Measurements from ENCODE around the gene TGFBR2. TPM values are rescaled to one million over a fixed set of nuclear protein-coding genes. Genes with fewer than 3 reads are reported as not detected.
"Not testable (repeated sequence)": the region's sequence is repeated elsewhere in the genome, so short reads cannot be mapped to it uniquely, and the experiment has no call there.

The TGFBR2 gene
- total and polyA plus RNA-seq, 2 donors = 128 to 161 TPM

DNA sequence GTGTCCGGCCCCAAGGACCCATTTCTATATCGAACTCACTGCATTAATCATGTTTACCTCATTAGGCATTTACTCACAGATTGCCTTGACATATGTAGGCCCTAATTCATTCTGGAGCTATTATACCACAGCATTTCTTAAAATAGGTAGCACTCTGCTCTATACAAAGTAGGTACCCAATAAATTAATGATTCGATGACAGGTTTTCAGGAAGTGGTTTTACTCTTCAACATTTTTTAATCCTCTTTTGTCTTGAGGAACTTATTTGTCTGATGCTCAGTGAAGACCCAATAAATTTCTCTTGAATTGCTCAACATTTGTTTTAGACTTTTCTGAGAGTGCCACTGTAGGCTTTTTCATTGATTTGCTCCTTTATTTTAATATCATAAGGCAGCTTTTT lies 12.1 kb downstream of the TGFBR2 start:
- Histone ChIP-seq H3K36me3 (ENCODE audit: insufficient read depth) (peaks cover 2% of the 10 kb centered on the region), H3K27ac (ENCODE audit: low read depth) (no peak overlapping the region), H3K4me3 (ENCODE audit: low read depth, low read length) (no peak overlapping the region), H3K4me1 (ENCODE audit: insufficient read depth) (peaks cover 5% of the 10 kb centered on the region)
- 84% methylated on average over 3 of the region's 3 CpGs for WGBS
- no peak for DNase-seq (ENCODE audit: extremely low spot score)

DNA sequence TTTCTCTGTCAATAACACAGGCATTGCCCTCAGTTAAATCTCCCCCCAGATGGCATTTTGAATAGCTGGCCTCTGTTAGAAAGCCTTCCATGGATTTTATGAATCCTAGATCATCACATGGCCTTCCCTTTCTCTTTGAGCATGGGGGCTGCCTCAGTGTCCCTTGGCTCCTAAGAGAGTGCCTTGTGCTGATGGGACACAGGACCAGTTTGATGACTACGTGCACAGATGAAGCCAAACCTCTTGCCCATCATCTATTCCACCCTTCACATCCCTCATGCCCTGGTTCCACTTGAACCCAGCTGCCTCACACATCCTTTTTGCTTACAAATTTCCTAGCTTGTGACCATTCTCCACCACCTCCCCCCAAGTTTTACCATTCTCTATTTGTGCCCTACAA lies 12.9 kb downstream of the TGFBR2 start:
- Histone ChIP-seq H3K4me3 (ENCODE audit: low read depth, low read length) (no peak overlapping the region), H3K36me3 (ENCODE audit: insufficient read depth) (peaks cover 2% of the 10 kb centered on the region), H3K4me1 (ENCODE audit: insufficient read depth) (peaks cover 5% of the 10 kb centered on the region), H3K27ac (ENCODE audit: low read depth) (no peak overlapping the region)
- no peak for DNase-seq (ENCODE audit: extremely low spot score)
- WGBS = 87% methylated on average over 1 of the region's 1 CpG

GRCh38 chr3:30620402-30621360 lies 14.3 kb downstream of the TGFBR2 start:
- Histone ChIP-seq H3K27ac (ENCODE audit: low read depth) (no peak overlapping the region), H3K36me3 (ENCODE audit: insufficient read depth) (peaks cover 2% of the 10 kb centered on the region), H3K4me1 (ENCODE audit: insufficient read depth) (peaks cover 5% of the 10 kb centered on the region), H3K4me3 (ENCODE audit: low read depth, low read length) (no peak overlapping the region)
- WGBS = 81% methylated on average over 4 of the region's 4 CpGs
- DNase-seq (ENCODE audit: extremely low spot score) = no peak

DNA sequence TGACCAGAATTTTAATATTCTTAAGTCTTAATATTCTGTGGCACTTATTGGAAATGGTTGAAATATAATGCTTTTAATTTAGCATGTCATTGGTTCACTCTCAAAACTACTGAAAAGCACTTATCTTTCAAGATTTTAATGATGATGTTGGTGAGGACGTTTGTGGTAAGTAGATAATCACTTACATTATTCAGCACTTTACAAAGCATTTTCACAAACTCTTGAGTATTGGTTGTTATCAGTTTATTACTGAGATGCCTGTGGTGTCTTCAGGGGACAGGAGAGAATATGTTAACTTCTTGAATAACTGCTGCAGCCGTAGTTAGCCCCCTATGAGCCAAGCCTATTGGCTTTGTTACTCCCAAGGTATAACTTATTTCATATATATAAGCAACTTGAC lies 15.2 kb downstream of the TGFBR2 start:
- Histone ChIP-seq H3K36me3 (ENCODE audit: insufficient read depth) (peaks cover 2% of the 10 kb centered on the region), H3K4me1 (ENCODE audit: insufficient read depth) (peaks cover 5% of the 10 kb centered on the region), H3K4me3 (ENCODE audit: low read depth, low read length) (no peak overlapping the region), H3K27ac (ENCODE audit: low read depth) (no peak overlapping the region)
- 68% methylated on average over 2 of the region's 2 CpGs for WGBS
- DNase-seq (ENCODE audit: extremely low spot score) = no peak

DNA sequence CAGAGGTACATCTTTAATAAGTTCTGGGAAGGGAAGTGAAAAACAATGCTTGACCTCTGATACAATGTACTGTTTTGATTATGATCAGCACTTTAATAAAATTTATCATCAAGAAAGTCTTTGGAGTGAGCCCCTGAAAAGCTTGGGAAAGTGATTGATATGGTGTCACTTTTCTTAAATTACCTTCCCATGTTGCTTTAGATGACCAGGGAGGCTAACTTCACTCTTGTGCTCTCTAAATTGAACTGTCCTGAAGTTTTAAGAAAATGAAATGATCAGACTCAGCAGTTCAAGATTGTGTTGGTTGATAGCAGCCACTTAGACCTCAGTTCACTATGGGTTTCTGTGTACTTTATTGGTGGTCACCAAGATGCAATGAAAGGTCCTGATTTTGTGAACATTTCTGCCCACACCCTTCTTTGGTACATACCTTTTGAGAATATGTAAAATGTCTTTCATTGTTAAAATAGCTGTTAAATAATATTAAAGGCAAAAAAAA lies 15.7 kb downstream of the TGFBR2 start:
- Histone ChIP-seq H3K4me3 (ENCODE audit: low read depth, low read length) (no peak overlapping the region), H3K4me1 (ENCODE audit: insufficient read depth) (peaks cover 5% of the 10 kb centered on the region), H3K27ac (ENCODE audit: low read depth) (no peak overlapping the region), H3K36me3 (ENCODE audit: insufficient read depth) (peaks cover 2% of the 10 kb centered on the region)
- no peak for DNase-seq (ENCODE audit: extremely low spot score)

GRCh38 chr3:30622790-30623189 lies 16.4 kb downstream of the TGFBR2 start:
- Histone ChIP-seq H3K27ac (ENCODE audit: low read depth) (no peak overlapping the region), H3K36me3 (ENCODE audit: insufficient read depth) (peaks cover 2% of the 10 kb centered on the region), H3K4me1 (ENCODE audit: insufficient read depth) (peaks cover 3% of the 10 kb centered on the region), H3K4me3 (ENCODE audit: low read depth, low read length) (no peak overlapping the region)
- 59% methylated on average over 3 of the region's 3 CpGs for WGBS
- no peak for DNase-seq (ENCODE audit: extremely low spot score)

- Histone ChIP-seq H3K36me3 (ENCODE audit: insufficient read depth) (peaks cover under 1% of the 10 kb centered on the region), H3K4me1 (ENCODE audit: insufficient read depth) (peaks cover 3% of the 10 kb centered on the region), H3K27ac (ENCODE audit: low read depth) (peak overlapping the region; percentile 10), H3K4me3 (ENCODE audit: low read depth, low read length) (no peak overlapping the region)
- DNase-seq (ENCODE audit: extremely low spot score) = no peak
- WGBS = 84% methylated on average over 5 of the region's 5 CpGs
These were observed 16.9 kb downstream of the TGFBR2 start for GRCh38 chr3:30623351-30623750.

DNA sequence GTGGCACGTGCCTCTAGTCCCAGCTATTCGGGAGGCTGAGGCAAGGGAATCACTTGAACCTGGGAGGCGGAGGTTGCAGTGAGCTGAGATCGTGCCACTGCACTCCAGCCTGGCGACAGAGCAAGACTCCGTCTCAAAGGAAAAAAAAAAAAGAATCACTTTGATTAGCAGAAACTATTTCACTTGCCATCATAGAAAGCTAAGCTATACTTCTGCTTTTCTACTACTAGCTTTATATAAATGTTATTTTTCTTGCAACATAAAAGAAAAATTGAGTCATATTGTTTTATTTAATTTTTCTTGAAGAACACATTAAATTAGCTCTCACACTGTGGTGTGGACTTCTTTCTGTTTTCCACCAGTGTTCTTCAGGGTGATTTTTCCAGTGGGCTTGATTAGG lies 18.1 kb downstream of the TGFBR2 start:
- H3K4me3 ChIP-seq (ENCODE audit: low read depth, low read length); DNase-seq (ENCODE audit: extremely low spot score); H3K4me1 ChIP-seq (ENCODE audit: insufficient read depth); H3K27ac ChIP-seq (ENCODE audit: low read depth); H3K36me3 ChIP-seq (ENCODE audit: insufficient read depth): not testable (repeated sequence)
- WGBS = 89% methylated on average over 6 of the region's 6 CpGs

DNA sequence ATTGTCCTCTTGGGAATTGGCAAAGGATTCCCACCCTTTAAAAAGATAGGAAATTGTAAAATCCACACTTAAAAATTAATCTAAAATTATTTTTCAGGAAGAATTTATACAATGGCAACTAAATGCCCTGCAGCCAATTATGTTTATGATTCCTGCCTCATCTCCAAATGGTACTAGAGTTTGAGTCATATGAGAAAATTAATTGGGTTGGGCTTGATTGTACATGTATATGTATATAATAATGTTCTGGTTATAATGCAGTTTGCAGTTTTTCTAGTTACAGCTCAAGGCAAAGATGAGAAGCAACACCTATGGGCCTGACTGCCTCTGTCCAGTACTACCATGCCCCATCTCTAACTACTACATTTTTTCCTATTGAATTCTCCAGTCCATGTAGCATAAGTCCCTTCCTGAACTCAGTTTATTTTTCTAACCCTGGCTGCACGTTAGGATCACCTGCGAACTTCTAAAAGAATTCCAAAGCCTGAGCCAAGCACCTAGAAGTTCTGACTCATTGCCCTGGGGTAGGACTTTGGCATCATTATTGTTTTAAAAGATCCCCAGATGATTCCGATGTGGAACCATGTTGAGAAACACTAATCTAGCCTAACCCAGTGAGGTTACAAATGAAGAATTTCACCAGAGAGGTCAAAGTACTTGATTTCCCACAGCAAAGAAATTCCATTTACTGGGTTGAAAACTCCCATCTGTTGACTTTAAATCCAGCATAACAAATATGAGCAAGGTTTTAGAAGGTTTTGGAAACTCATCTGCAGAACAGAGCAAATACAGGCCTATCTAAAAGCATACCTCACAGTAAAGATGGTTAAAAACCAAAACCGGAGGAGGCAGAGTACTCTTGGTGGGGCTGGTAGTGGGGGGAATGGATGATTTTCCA lies 19.4 kb downstream of the TGFBR2 start:
- 74% methylated on average over 4 of the region's 4 CpGs for WGBS
- no peak for DNase-seq (ENCODE audit: extremely low spot score)
- peaks cover 2% of the 10 kb centered on the region for H3K4me1 ChIP-seq (ENCODE audit: insufficient read depth)
- no peaks in the 10 kb centered on the region for H3K36me3 ChIP-seq (ENCODE audit: insufficient read depth)
- H3K27ac ChIP-seq (ENCODE audit: low read depth) = no peak overlapping the region
- H3K4me3 ChIP-seq (ENCODE audit: low read depth, low read length) = no peak overlapping the region

DNA sequence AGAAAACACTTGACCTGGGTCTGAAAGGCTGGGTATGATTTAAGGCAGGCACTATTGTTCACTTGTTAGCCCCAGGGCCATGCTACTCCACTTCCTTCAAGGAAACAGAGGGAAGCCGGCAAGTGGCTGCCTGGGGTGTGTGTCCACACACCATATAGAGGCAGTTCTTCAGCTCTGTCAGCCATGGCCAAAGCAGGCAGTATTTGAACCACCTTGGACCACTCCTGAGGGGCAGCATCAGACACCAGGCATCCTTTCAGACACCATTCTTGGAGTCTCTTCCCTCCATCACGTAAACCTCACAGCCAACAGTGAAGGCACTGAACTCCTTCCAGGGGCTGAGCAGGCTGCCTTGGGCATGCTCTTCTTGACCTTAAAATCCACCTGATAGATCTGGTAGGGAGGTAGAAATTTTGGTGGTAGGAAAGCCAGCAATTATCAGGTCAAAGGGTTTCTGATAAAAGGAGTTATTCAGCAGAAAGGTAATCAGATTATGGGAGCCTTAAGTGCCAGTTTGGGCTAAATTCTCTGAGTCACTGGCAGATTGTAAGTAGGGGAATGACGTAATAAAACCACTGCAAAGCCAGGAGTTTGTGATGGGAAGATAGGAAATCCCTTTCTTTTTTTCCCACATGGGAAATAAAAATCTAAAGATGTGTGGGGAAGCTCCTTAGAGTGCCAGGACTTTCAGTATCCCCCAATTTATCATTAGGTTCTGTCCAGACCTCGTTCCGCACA lies 20.2 kb downstream of the TGFBR2 start:
- Histone ChIP-seq H3K27ac (ENCODE audit: low read depth) (peak overlapping the region; percentile 61), H3K36me3 (ENCODE audit: insufficient read depth) (no peaks in the 10 kb centered on the region), H3K4me3 (ENCODE audit: low read depth, low read length) (no peak overlapping the region), H3K4me1 (ENCODE audit: insufficient read depth) (peaks cover under 1% of the 10 kb centered on the region)
- no peak for DNase-seq (ENCODE audit: extremely low spot score)
- 82% methylated on average over 5 of the region's 5 CpGs for WGBS

- 74% methylated on average over 4 of the region's 4 CpGs for WGBS
- H3K4me3 ChIP-seq (ENCODE audit: low read depth, low read length) = no peak overlapping the region
- no peak for DNase-seq (ENCODE audit: extremely low spot score)
- H3K27ac ChIP-seq (ENCODE audit: low read depth) = peak overlapping the region; percentile 33
- peaks cover 2% of the 10 kb centered on the region for H3K4me1 ChIP-seq (ENCODE audit: insufficient read depth)
- no peaks in the 10 kb centered on the region for H3K36me3 ChIP-seq (ENCODE audit: insufficient read depth)
These were observed 22.0 kb downstream of the TGFBR2 start for GRCh38 chr3:30628205-30628900.

- Histone ChIP-seq H3K4me1 (ENCODE audit: insufficient read depth) (peaks cover 2% of the 10 kb centered on the region), H3K36me3 (ENCODE audit: insufficient read depth) (no peaks in the 10 kb centered on the region), H3K4me3 (ENCODE audit: low read depth, low read length) (no peak overlapping the region), H3K27ac (ENCODE audit: low read depth) (peak overlapping the region; percentile 33)
- DNase-seq (ENCODE audit: extremely low spot score) = no peak
- WGBS = 83% methylated on average over 5 of the region's 5 CpGs
These were observed 22.6 kb downstream of the TGFBR2 start for GRCh38 chr3:30628901-30629590.
